Activated CD4-positive, alpha-beta T cell treated with anti-CD3 and anti-CD28 coated beads for 48 hours (primary cell): ENCODE results near the gene DFFB.
A peak's percentile ranks its signal among the peaks of the same experiment; 100 is the strongest.

ENCODE experiments used
- DNase-seq: peaks from one replicate; pipeline ENCODE4 v3.0.0-alpha.2; 2020

The DFFB gene

DNA sequence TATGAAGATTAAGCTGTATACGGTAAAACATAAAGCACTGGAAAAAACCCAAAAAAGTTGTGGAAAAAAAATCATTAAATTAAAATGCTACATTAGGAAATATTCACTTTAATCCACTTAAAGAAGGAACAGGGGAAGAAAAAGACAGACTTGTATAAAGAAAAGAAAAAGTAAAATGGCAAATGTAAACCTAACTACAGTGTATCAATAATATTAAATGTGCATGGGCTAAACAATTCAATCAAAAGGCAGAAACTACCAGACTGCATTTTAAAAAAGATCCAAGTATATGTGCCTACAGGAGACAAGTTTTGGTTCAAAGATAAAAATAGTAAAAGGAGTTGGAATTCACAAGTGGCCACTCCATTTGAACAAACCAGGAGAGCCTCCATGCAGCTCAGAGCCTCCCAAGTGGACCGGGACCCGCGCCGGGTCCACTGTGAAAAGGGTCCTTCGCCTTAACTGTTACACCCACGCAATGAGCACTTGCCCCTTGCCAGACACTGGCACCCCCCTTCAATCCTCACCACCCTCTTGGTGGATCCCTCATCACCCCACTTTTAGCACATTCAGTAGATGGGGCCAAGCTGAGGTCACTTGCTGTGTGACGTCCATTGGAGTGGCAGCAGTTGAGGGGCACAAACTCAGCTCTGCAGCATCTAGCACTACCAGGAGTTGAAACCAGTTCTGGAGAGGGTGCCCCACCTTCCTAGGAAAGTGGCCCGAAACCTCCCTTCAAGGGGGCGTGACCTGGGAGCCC, 41.9 kb downstream of the DFFB start:
- no peak for DNase-seq

DNA sequence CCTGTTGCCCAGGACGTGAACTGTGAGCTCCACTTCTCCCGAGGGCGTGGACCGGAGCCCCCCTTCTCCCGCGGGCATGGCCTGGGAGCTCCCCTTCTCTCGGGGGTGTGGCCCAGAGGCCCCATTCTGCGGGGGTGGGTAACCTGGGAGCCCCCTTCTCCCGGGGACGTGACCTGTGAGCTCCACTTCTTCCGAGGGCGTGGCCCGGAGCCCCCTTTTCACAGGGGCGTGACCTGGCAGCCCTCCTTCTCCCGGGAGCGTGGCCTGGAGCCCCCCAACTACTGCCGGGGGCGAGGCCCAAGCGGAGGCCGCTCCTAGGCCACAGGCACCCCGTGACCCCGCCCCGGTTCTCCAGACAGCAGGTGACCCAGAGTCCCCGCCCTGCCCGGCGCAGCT, 42.5 kb downstream of the DFFB start:
- DNase-seq, result peak; percentile 34

DNA sequence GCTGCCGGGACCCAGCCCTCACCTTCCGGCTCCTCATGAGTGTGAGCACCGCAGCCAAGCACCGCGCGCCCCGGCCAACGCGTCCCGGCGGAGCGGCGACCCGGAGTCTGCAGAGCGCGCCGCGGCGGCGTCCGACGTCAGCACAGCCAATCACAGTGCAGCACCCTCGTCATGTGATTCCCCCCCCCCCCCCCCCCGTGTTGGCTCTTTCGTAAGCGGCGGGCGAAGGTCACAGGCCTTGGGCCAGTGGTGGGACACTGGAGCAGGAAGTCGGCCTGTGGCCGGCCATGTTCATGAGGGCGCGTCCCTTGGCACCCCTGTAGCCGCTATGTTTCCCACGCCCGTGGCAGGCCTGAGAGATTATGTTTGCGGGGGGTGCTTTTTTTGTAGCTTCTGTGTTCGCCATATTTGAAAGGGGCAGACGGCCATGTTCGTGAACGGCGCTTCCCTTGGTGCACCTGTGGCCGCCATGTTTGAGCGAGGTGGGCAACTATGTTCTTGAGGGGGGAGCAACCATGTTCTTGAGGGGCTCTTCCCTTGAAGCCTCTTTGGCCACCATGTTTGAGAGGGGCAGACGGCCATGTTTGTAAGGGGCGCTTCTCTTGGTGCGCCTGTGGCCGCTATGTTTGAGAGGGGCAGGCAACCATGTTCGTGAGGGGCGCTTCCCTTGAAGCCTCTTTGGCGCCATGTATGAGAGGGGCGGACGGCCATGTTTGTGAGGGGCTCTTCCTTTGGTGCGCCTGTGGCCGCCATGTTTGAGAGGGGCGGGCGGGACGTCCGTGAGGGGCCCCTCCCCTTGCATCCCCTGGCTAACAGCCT, 43.1 kb downstream of the DFFB start, which contains the start of gene C1orf174:
C1orf174 (minus strand) TSS at position 123 of the 819 bp plus-strand sequence; CDS start at position 37, 86 bp downstream.
- peak; percentile 93 for DNase-seq

DNA sequence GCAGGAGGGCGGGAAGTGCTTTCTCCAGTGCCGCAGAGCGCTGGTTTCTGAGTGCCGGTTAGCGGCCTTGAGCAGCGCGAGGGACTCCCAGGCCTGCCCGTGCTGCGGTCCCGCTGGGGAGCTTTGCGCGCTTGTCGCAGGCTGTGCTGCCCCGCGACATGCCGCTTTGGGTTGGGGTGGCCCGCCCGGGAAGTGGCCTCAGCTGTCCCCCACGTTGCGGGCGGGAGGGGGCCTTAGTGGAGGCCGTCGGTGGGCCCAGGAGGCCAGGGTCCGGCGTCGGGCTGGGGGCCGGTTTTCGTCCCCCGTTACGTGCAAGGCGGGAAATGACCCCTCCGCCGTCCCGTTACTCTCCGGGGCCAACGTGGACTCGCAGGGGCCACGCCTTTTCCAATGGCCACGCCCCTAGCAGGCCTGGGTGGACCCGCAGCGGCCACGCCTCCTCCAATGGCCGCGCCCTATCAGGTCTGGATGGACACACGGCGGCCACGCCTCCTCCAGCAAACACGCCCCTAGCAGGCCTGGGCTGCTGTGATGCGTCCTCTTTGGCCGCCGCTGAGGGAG, 43.8 kb downstream of the DFFB start:
- peak; percentile 93 for DNase-seq

DNA sequence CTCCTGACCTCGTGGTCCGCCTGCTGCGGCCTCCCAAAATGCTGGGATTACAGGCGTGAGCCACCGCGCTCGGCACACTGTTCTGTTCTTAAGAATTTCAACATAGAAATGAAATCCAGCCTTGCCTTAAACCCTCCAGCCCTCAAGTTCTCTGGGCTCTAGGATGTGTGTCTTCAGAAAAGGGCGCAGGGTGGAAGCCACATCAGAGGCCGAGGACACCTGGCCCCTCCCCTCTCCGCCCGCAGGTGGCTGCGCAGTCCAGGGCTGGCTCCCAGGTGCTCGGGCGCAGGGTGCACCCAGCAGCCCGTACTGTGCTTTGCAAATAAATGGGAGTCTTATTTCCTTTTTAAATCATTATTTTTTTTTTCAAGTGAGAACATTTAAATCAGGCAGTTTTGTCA, 44.8 kb downstream of the DFFB start:
- peak; percentile 49 for DNase-seq

DNA sequence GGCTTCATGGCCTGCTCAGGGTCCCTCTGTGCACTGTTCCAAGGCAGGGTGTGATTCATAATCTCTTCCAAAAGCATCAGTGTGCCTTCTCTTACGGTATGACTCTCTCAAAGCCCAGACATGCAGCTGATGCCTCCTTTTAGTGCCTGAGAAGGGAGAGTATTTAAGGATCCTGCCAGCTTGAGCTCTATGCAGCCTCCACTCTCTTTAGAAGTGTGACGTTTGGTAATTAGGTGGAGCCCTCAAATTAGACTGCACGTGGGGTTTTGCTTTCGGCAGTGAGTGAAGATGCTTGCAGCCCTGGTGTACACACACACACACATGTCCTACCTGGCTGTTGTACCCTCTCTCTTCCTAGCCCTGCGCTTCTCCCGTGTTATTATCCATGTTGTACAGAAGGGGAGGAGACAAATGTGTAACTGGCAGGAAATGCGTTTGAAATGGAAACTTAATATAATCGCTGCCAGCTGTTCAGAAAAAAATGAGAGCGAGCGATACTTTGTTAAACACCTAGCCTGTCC, 45.4 kb downstream of the DFFB start:
- peak; percentile 45 for DNase-seq

DNA sequence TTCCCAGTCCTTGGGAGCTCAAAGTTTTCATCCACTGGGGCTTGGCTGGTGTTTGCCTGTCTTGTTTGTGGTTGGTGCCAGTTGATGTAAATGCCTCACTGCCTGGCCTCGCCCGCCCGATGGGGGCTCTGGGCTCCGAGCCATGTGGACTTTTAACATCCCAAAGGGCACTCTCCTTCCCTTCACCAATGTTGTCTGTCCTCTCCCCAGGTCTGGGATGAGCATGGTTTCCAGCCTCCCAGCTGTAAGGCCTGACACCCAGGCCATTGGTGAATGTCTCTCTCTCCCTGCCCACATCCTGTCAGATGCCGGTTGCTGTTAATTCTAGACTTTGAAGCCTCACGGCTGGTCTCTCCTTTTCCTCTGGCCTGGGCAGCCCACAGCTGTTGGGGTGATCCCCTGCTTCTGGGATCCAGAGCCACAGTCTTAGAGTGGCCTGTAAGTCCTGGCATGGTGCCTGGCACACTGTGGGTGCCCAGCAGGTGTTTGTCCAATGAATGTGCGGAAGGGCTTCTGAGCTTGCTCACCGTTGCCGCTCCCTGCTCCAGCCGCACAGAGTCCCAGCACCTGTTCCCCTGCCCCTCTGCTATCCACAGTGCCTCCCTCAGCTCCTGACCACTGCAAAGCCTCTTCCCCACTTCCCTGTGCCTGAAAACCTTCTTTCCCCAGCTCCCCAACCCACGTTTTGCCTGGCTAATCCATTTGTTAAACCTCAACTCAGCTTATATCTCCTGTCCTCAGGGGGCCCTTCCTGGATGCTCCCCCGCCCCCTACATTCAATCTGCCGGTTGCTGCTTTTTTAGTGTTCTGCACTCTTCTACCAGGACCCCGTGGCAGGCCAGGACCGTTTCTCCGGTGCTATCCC, 46.1 kb downstream of the DFFB start:
- no peak for DNase-seq

DNA sequence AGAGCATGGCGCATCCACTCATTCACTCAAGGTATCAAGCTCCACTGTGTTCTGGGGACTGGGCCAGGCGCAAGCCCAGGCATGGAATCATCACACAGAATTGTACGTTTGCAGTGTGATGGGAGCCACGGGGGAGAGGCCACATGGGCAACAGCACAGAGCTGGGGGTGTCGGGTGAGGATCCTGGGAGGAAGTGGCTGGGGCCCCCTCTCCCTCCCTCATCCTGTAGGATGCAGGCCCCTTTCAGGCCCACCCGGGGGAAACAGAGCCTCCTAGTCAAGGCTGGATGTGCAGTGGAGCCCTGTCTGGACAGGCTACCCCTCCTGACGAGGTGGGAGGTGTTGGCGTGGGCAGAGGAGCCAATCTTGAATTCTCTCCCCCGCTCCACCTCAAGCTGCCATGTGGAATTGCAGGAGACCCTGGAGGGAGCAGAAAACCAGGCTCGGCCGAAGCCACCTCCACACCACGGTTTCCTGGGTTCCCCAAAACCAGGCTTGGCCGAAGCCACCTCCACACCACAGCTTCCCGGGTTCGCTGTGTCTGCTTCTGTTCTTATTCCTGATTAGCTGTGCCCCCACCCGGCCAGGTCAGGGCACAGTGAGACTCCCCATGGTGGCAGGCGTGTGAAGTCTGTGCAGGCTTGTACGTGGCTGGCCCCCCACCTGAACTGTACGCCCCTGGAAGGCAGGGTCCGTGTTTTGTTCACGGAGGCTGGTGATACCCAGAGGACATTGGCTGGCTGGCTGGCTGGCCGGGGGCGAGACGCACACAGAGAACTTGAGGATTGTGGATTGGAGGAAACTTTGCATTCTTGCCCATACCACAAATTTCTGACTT, 46.9 kb downstream of the DFFB start:
- no peak for DNase-seq

DNA sequence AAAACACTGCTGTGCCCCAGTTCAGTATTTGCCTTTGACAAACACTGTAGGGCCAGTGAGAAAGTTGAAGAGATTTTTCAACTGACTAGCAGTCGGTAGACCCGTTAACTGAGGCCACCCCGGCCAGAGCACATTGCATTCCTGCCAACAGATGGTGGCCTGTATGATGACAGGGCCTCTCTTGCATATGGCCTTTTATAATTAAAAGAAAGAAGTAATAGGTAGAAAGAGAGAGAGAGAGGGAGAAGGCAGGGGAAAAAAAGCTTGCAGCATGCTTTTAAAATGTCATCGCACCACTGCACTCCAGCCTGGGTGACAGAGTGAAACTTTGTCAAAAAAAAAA, 47.5 kb downstream of the DFFB start:
- DNase-seq, result no peak

DNA sequence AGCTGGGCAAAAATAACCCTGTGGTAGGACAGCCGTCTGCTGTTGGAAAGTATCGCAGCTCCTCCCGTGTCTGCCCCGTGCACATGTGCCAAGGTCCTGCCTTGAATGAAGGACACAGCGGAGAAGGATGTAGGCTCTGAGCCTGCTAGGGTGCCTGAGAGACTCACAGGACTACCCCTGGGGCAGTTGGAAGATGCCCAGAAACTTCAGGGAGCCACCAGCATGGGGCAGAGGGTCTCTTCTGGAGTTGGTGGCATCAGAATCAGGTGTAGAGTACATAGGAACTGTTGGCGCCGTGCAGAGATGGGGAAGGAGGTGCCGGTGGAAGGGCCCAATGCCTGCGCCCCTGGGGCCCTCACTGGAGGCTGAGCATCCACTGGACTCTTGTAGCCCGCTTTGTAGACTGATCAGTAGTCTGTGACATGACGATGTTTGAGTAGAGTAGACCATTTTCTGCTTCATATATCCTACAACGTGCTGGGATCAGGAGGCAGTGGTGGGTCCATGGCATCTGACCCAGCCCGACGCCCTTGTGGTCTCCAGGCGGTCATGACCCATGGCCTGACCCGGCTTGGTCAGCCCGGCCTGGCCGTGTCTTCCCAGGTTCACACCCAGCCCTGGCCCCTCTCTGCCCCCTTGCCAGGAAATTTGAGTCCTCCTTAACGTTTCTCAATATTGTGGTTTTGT, 48.1 kb downstream of the DFFB start:
- DNase-seq, result no peak

DNA sequence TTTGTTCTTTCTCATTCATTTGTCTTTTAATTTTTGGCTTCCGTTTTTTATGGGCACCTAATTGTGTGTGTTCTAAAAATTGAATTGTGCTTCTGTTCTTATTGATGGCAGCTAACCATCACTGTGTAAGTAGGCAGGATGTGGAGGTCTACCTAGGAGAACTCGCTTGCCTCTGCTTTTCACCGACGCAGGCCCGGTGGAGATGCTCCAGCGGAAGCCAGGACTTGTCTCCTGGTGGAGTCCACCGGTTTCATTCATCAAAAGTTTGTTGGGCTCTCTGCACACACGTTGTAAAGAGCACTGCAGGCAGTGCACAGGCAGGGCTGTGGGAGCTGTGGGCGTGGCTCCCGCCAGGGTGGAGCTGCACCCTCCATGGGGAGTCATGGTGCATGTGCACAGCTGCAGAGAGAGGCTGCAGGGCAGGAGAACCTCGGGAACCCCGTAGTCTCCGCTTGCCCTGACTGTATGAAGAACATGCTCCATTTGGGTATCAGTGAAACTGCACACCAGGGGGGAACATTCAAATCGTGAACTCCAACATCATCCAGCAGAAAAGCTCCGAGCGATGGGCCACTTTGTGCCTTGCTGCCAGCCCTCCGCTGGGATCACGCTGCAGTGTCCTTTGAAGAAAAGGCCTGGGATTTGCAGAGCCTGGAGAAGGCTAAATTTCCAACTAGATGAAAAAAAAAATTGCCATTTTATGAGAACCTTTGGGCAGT, 48.8 kb downstream of the DFFB start:
- DNase-seq, result no peak

DNA sequence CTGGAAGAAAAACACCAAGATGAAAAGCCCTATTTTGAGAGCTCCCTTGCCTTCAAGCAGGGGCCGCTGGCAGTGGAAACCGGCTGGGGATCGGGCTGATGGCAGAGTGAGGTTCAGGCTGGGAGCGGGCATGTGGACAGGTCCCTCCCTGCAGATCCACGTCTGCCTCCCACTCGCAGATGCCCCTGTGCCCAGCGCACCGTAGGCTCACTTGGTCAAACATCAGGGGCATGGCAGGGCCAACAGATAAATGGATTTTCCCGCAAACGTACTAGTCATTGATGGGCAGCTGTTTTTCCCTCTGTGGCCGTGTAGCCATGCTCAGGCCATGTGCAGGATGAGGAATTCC, 49.4 kb downstream of the DFFB start:
- no peak for DNase-seq

DNA sequence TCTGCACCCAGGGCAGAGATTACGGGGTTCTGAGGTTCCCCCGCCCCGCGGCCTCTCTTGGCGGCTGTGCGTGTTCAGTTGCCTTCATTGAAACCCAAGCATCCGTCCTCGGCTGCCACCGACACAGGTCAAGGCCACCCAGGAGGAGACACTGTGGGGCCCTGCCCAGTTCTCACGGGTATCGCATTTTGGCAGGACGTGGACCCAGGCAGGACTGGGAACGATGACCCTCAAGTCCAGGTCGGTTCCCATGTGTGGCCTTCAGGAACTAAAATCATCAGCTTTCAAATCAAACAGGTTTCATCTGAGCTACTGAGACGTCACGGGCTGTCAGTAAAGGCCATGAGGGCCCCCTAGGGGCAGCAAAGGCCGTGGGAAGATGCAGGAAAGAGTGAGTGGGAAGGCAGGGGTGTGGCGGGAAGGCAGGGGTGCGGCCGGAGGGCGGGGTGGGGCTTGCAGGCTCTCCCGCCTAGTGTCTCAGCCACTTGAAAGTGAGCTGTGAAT, 49.8 kb downstream of the DFFB start:
- DNase-seq, result peak; percentile 70

DNA sequence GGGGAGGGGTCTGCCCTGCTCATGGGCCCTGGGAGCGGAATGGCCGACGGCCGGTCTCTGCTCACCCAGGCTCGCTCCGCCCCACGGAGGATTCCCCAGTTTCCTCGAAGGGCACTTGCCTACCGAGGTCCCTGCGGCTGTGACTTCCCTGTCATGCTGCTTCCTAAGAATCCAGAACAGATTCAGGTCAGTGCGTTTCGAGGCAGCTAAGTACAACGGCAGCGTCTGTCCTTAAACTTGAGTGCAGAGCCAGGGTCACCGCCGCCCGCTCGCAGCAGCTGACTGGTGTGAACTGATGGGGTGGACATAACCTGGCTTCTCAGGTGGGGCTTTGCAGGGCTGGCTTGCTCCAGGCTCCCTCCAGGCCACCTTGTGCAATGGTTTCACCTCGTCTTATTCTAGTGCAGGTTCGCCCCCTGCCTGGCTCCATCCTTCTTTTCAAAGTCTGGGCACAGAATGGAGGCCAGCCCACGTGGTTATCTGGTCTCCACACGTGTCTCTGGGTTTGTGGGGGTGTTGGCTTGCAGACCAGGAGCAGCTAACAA, 50.4 kb downstream of the DFFB start:
- DNase-seq, result no peak

DNA sequence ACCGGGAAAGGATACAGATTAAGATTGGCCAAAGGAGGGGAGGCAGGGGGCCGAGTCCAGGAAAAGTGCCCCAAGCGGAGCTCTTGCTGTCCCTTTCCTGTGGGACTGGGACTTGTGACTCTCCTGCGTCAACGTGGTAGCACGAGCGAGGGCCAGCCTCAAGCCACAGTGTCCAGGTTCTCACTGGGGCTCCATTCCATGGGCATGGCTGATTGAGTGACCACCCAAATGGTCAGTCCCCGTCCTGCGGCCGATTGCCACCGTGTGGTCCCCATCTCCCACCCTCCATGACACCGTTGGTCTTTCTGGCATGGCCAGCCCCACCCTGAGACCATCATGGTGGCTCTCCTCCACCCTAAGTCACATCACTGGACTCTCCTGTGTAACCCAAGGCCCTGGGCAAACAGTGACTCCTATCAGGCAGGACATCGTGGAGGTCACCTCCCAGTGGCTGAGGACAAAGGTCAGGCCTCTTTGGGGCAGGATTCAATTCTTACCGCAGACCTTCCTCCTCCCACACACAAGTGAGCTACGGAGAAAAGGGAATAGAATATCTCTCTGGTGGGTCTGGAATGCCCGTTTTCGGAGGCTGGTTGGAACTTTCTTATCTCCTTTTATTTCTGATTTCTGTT, 51.7 kb downstream of the DFFB start:
- no peak for DNase-seq

DNA sequence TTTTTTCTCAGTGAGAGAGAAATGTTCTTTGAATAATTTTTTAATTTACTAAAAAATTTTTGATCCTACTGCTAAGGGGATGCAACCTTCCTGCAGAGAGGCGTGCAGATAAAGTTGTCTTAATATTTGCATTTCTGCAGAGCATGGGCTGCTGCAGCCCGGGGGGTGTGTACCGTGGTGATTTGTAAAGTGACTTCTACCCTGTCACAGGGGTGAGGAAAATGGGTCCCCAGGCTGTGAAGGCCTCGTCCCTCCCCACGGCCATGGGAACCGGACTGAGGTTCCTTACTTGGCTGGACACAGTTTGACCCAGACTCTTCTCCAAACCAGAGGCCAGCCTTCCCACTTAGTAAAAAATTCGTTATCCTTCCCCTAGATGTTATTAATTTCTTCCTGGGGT, 52.3 kb downstream of the DFFB start:
- DNase-seq, result no peak

DNA sequence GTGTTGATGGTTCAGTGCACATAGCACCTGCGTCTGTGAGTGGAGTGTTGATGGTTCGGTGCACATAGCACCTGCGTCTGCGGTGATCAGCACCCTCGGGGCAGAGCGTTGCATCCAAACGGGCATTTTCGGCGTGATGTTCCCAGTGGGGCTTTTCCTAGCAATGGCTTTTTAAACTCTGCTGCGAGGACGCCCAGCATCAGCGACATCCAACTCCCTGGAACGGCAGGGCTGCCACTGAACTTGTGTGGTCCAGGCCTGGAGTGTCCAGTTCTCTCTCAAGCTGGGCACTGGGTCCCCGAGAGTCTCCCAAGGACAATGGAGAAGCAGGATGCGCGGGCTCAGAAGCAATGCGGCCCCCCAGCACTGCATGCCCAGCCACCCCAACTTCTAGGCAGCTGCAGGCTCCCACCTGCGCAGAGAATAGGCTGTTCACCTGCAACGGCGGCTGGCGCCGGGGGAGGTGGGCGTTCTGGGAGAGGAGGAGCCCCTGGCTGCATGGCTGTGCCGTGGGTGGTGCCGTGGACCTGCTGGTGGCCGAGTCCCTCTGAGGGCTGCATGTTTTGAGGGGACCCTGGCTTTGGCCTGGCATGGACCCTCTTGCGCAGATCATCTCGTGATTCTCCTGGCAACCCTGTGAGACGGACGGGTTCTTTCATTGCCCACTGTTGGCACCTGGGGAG, 52.9 kb downstream of the DFFB start:
- DNase-seq, result no peak

DNA sequence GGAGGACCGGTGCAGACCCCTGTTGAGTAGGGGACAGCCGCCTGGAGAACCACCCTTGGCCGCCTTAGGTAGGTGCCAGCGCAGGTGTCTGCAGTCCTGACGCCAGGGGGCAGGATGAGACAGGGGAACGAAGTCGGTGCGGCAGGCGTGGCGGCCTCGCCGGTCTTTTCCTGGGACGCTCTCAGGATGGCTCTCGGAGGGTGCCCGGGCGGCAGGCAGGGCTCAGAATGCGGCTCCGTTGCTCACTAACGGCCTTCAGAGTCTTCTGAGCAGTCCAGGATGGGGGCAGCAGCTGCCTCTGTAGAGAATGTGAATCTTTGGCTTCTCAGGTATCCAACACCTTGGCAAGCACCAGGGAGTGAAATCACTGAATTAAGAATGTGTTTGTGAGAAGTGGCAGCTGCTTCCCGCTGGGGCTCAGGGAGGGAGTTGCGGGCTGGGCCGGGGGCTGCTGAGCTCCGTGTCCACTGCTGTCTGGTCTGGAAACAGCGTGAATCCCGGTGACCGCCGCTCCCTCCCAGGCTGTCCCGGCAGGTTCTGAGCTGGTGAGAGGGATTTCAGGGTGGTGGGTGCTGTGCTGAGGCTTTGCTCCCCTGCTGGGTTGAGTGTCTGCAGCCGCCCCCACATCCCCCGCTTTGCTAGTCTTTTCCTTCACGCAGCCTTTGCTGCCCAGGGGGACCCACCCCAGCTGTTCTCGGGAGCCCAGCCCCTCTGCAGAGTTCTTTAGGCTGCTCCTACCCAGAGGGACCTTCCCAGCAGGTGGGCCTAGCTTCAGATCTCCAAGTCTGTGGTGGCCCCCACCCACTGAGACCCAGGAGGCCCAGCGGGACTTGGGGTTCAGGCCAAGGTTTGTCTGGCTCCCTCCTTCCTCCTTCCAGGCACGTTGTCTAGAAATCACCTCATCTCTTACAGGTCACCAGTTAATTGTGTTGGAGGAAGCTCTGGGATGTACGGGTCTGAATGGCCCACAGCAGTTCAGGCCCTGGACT, 53.9 kb downstream of the DFFB start:
- DNase-seq, result peak; percentile 88
